ENCODE measurements around the gene SYT6. TPM values are rescaled to one million over a fixed set of nuclear protein-coding genes. Genes with fewer than 3 reads are reported as not detected.

Gene SYT6
- total RNA-seq, 2 experiments from 2014 or later: not detected

GRCh38 chr1:114091711-114092110, 62.0 kb downstream of the SYT6 start:
- no peak overlapping the region for H3K4me2 ChIP-seq (ENCODE audit: low read length)
- ChIA-PET CTCF (ENCODE audit: unreplicated experiment) (no interaction called here), POLR2A (interaction anchor here (0.6 to 0.7 kb wide), 3 partner anchors 8 to 1645 kb away, joined by 4 to 5 read pairs (median 5); no protein-coding TSS in a partner anchor)
- no TSS peak for BruUV-seq (replicated peaks)
- H3K36me3 ChIP-seq (ENCODE audit: insufficient read depth, low read length): no peaks in the 10 kb centered on the region
- H3K9me2 ChIP-seq (ENCODE audit: insufficient read depth, low read length): no peaks in the 10 kb centered on the region
- H3K79me2 ChIP-seq (ENCODE audit: insufficient read depth, low read depth, low read length): no peaks in the 10 kb centered on the region
- intact Hi-C loops (cut with micrococcal nuclease; ENCODE audit: unreplicated experiment): no loop called here
- no peak overlapping the region for H3K27ac ChIP-seq (ENCODE audit: low read depth, low read length, poor library complexity, severe bottlenecking)
- TF ChIP-seq, protein P1, sequence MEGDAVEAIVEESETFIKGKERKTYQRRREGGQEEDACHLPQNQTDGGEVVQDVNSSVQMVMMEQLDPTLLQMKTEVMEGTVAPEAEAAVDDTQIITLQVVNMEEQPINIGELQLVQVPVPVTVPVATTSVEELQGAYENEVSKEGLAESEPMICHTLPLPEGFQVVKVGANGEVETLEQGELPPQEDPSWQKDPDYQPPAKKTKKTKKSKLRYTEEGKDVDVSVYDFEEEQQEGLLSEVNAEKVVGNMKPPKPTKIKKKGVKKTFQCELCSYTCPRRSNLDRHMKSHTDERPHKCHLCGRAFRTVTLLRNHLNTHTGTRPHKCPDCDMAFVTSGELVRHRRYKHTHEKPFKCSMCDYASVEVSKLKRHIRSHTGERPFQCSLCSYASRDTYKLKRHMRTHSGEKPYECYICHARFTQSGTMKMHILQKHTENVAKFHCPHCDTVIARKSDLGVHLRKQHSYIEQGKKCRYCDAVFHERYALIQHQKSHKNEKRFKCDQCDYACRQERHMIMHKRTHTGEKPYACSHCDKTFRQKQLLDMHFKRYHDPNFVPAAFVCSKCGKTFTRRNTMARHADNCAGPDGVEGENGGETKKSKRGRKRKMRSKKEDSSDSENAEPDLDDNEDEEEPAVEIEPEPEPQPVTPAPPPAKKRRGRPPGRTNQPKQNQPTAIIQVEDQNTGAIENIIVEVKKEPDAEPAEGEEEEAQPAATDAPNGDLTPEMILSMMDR (conservative IDR thresholded peaks at IDR 0.05; ENCODE audit: low read length): no peak
- TF ChIP-seq EZH2phosphoT487 (IDR thresholded peaks at IDR 0.05; ENCODE audit: borderline replicate concordance, low read depth, low read length): no peak
- DNase-seq (ENCODE audit: low spot score): no peak
- H3K9me3 ChIP-seq (ENCODE audit: low read length): no peaks in the 10 kb centered on the region
- H3K4me3 ChIP-seq (ENCODE audit: low read depth, low read length, poor library complexity, severe bottlenecking): no peak overlapping the region
- H3K4me1 ChIP-seq (ENCODE audit: insufficient read depth, low read length, poor library complexity, severe bottlenecking): no peaks in the 10 kb centered on the region
- H4K20me1 ChIP-seq (ENCODE audit: insufficient read depth, low read length): no peaks in the 10 kb centered on the region
- no peak overlapping the region for H2AFZ ChIP-seq (ENCODE audit: low read length)

DNA sequence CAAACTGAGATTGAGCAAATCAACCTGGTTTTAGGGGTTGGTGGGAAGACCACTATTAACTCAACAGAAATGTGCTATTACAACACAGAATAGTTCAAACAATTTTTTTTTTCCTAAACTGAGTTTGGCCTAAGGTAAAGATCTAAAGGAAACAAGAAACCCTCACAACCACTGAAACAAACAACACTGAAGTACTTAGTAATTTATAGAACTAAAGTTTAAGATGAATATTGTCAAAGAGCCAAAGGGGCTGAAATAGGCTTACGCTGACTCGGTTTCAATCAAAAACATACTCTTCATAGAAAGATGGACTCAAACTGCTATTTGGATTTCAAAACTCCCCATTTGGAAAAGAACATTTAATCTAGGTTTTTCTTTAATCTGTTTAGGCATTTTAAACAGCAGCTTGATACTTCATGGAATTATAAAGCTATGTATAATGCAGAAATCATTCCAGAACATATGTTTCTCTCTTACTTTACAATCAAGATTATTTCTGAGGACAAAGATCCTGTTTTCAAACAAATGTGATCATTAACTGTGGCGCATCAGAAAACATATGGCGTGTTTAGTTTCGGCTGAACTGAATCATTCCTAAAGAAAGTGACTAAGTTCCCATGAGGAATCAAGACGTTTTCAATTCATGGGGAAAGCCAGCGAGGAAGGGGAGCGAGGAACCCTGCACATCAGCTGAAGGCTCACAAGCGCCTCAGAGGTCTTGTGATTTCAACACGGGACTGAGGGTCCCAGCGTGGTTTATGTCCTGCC, 62.7 kb downstream of the SYT6 start:
- Histone ChIP-seq H3K79me2 (ENCODE audit: insufficient read depth, low read depth, low read length) (no peaks in the 10 kb centered on the region), H3K4me2 (ENCODE audit: low read length) (no peak overlapping the region), H3K4me1 (ENCODE audit: insufficient read depth, low read length, poor library complexity, severe bottlenecking) (no peaks in the 10 kb centered on the region), H3K9me3 (ENCODE audit: low read length) (no peaks in the 10 kb centered on the region), H4K20me1 (ENCODE audit: insufficient read depth, low read length) (no peaks in the 10 kb centered on the region), H3K36me3 (ENCODE audit: insufficient read depth, low read length) (no peaks in the 10 kb centered on the region), H2AFZ (ENCODE audit: low read length) (no peak overlapping the region), H3K4me3 (ENCODE audit: low read depth, low read length, poor library complexity, severe bottlenecking) (no peak overlapping the region), H3K27ac (ENCODE audit: low read depth, low read length, poor library complexity, severe bottlenecking) (no peak overlapping the region), H3K9me2 (ENCODE audit: insufficient read depth, low read length) (no peaks in the 10 kb centered on the region)
- TF ChIP-seq, protein P1 (conservative IDR thresholded peaks at IDR 0.05; ENCODE audit: low read length): no peak
- no peak for TF ChIP-seq EZH2phosphoT487 (IDR thresholded peaks at IDR 0.05; ENCODE audit: borderline replicate concordance, low read depth, low read length)
- intact Hi-C loops (cut with micrococcal nuclease; ENCODE audit: unreplicated experiment): no loop called here
- ChIA-PET POLR2A (interaction anchor here (0.6 kb wide), 1 partner anchor 12 kb away, joined by 4 read pairs; no protein-coding TSS in a partner anchor), CTCF (ENCODE audit: unreplicated experiment) (no interaction called here)
- no TSS peak for BruUV-seq (replicated peaks)
- DNase-seq (ENCODE audit: low spot score): no peak

GRCh38 chr1:114089502-114090138, 64.0 kb downstream of the SYT6 start:
- H3K4me1 ChIP-seq (ENCODE audit: insufficient read depth, low read length, poor library complexity, severe bottlenecking): no peaks in the 10 kb centered on the region
- H3K9me2 ChIP-seq (ENCODE audit: insufficient read depth, low read length): no peaks in the 10 kb centered on the region
- no peaks in the 10 kb centered on the region for H3K9me3 ChIP-seq (ENCODE audit: low read length)
- no peak for TF ChIP-seq EZH2phosphoT487 (IDR thresholded peaks at IDR 0.05; ENCODE audit: borderline replicate concordance, low read depth, low read length)
- TF ChIP-seq, protein P1 (conservative IDR thresholded peaks at IDR 0.05; ENCODE audit: low read length): no peak
- no peak overlapping the region for H2AFZ ChIP-seq (ENCODE audit: low read length)
- no peak overlapping the region for H3K4me3 ChIP-seq (ENCODE audit: low read depth, low read length, poor library complexity, severe bottlenecking)
- CTCF ChIA-PET (ENCODE audit: unreplicated experiment): no interaction called here
- intact Hi-C loops (cut with micrococcal nuclease; ENCODE audit: unreplicated experiment): no loop called here
- POLR2A ChIA-PET: interaction anchor here (0.8 kb wide), 1 partner anchor 10 kb away, joined by 3 read pairs; no protein-coding TSS in a partner anchor
- no peaks in the 10 kb centered on the region for H3K79me2 ChIP-seq (ENCODE audit: insufficient read depth, low read depth, low read length)
- no peaks in the 10 kb centered on the region for H4K20me1 ChIP-seq (ENCODE audit: insufficient read depth, low read length)
- no TSS peak for BruUV-seq (replicated peaks)
- H3K36me3 ChIP-seq (ENCODE audit: insufficient read depth, low read length): no peaks in the 10 kb centered on the region
- no peak for DNase-seq (ENCODE audit: low spot score)
- no peak overlapping the region for H3K4me2 ChIP-seq (ENCODE audit: low read length)
- H3K27ac ChIP-seq (ENCODE audit: low read depth, low read length, poor library complexity, severe bottlenecking): no peak overlapping the region

Measured in OCI-LY7 (cell line).